Ascending aorta (tissue), 2 donors: ENCODE data around the gene ZNRF4. TPM values are rescaled to one million over a fixed set of nuclear protein-coding genes. Genes with fewer than 3 reads are reported as not detected.

Source experiments
- DNase-seq, 2 donors: peaks; one replicate each; pipeline ENCODE4 v3.0.0-alpha.2; 2019; ENCODE audit warnings: low spot score in 2 of 2
- H3K27ac ChIP-seq, 2 donors: fragments of 200-600 bp; sonication (generic); one replicate each; pipeline ENCODE4 v1.5.1; 2016 to 2017; ENCODE audit warnings: mild to moderate bottlenecking in 1 of 2
- H3K27me3 ChIP-seq: fragments of 200-600 bp; sonication (generic); one replicate; pipeline ENCODE4 v1.5.1; 2017
- H3K36me3 ChIP-seq, 2 donors: fragments of 200-600 bp; sonication (generic); one replicate each; pipeline ENCODE4 v1.5.1; 2016
- H3K4me1 ChIP-seq, 2 donors: fragments of 200-600 bp; sonication (generic); one replicate each; pipeline ENCODE4 v1.5.1; 2016 to 2017; ENCODE audit warnings: mild to moderate bottlenecking in 1 of 2
- H3K4me3 ChIP-seq, 2 donors: fragments of 200-600 bp; sonication (generic); one replicate each; pipeline ENCODE4 v1.5.1; 2016 to 2017; ENCODE audit warnings: mild to moderate bottlenecking in 1 of 2
- H3K9me3 ChIP-seq, 2 donors: fragments of 200-600 bp; sonication (generic); one replicate each; pipeline ENCODE4 v1.5.1; 2016
- intact Hi-C: fragments of 100-400 bp; cut with DNase I; formaldehyde crosslinking; loops from one replicate; pipeline ENCODE4 v1.15.1; 2023
- total RNA-seq: library from RNA; depleted of rRNA; stranded (reverse); fragments of >200 nt; gene quantifications from one replicate; pipeline ENCODE4 v1.1.0, GENCODE V29; 2016
- TF ChIP-seq, protein P1 (sequence below), 3 experiments: fragments of 200-600 bp in 2 of 3; fragments of 450-650 bp in 1 of 3; sonication (generic) in 2 of 3; IDR thresholded peaks; one replicate each; pipeline ENCODE4 v1.5.1; 2016 to 2019; ENCODE audit warnings: antibody characterized with exemption in 3 of 3, mild to moderate bottlenecking in 1 of 3, moderate library complexity in 1 of 3

The ZNRF4 gene
- total RNA-seq, 1 donor from 2014 or later: not detected

DNA sequence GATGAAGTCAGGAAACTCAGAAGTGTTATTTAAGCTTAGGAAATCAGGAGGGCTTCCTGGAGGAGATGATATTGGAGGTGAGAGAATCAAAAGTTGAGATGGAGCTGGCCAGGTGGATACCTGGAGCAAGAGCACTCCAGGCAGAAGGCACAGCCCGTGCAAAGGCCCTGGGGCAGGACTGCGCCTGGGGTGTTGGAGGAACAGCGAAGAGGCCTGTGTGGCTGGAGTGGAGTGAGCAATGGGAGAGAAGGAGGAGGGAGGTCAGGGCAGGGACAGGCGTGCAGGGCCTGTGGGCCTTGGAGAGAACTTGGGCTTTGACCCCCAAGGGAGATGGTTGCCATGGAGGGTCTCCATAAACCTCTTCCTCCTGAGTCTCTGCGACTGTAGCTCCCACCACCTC lies 42.1 kb downstream of the ZNRF4 start:
- Histone ChIP-seq H3K36me3 (no peaks in the 10 kb centered on the region), H3K27ac (no peak overlapping the region), H3K27me3 (no peaks in the 10 kb centered on the region), H3K4me1 (no peaks in the 10 kb centered on the region), H3K9me3 (peaks cover 9 to 10% of the 10 kb centered on the region in 2 donors), H3K4me3 (no peak overlapping the region)
- TF ChIP-seq, protein P1, sequence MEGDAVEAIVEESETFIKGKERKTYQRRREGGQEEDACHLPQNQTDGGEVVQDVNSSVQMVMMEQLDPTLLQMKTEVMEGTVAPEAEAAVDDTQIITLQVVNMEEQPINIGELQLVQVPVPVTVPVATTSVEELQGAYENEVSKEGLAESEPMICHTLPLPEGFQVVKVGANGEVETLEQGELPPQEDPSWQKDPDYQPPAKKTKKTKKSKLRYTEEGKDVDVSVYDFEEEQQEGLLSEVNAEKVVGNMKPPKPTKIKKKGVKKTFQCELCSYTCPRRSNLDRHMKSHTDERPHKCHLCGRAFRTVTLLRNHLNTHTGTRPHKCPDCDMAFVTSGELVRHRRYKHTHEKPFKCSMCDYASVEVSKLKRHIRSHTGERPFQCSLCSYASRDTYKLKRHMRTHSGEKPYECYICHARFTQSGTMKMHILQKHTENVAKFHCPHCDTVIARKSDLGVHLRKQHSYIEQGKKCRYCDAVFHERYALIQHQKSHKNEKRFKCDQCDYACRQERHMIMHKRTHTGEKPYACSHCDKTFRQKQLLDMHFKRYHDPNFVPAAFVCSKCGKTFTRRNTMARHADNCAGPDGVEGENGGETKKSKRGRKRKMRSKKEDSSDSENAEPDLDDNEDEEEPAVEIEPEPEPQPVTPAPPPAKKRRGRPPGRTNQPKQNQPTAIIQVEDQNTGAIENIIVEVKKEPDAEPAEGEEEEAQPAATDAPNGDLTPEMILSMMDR (IDR thresholded peaks at IDR 0.05): no peak
- intact Hi-C loops: no loop called here
- no peak for DNase-seq

DNA sequence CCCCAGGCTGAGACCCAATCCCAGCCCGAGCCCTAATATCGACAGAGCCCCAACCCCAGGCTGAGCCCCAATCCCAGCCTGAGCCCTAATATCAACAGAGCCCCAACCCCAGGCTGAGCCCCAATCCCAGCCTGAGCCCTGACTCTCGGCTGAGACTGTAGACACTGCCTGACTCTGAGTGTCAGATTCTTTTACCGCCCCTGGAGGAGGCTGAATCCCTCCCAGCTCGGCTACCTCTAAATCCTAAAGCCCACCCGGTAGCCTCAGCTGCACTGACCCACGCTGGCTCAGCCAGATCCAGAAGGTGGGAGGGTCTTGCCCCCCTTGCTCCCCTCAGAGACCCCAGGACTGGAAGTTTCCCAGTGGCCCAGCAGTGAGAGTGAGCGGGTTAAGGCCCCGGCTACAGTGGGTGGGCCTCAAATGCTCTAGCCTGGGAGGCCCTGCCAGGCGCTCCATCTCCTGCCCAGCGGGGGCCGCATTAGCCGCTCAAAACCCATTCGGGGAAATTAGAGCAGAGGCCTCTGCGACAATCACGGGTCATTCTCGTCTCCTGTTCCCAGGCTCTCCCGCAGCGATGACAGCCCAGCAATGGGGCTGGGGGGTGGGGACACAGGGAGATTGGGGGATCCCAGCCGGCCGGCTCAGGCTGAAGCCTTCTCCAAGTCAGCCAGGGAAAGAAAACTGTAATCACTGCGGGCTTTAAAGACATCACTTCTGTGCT lies 43.8 kb downstream of the ZNRF4 start:
- intact Hi-C loops: no loop called here
- Histone ChIP-seq H3K9me3 (peaks cover 9 to 21% of the 10 kb centered on the region in 2 donors), H3K4me1 (no peaks in the 10 kb centered on the region), H3K27ac (no peak overlapping the region), H3K4me3 (no peak overlapping the region), H3K27me3 (no peaks in the 10 kb centered on the region), H3K36me3 (no peaks in the 10 kb centered on the region)
- no peak for DNase-seq
- TF ChIP-seq, protein P1 (IDR thresholded peaks at IDR 0.05): no peak

DNA sequence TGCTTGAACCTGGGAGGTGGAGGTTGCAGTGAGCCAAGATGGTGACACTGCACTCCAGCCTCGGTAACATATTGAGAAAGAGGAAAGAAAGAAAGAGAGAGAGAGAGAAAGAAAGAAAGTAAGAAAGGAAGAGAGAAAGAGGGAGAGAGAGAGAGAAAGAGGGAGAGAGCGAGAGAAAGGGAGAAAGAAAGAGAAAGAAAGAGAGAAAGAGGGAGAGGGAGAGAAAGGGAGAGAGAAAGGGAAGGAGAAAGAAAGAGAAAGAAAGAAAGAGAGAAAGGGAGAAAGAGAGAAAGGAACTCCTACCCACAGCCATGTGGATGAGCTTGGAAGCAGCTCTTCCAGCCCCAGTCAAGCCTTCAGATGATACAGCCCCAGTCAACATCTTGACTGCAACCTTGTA lies 46.7 kb downstream of the ZNRF4 start:
- intact Hi-C loops: no loop called here
- Histone ChIP-seq H3K4me1 (no peaks in the 10 kb centered on the region), H3K4me3 (no peak overlapping the region), H3K27me3 (no peaks in the 10 kb centered on the region), H3K36me3 (no peaks in the 10 kb centered on the region), H3K27ac (no peak overlapping the region), H3K9me3 (peaks cover 9 to 27% of the 10 kb centered on the region in 2 donors)
- TF ChIP-seq, protein P1 (IDR thresholded peaks at IDR 0.05): no peak
- no peak for DNase-seq

DNA sequence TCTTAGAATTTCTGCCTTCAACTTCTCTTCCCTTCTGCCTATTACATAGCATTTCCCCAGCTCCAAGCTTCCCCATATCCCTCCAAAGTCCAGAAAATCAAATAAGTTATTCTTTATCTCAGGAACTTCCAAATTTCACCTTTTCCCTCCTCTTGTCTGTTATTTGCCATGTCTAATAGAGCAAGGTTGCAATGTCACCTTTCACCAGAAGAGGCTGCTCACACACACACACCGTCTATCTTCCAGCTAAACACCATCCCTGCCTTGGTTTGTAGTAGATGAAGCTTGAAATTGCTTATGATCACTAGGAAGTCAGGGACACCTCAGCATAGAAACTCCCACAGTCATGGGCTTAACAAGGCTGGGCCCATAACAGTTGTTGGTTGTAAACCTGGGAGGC lies 48.4 kb downstream of the ZNRF4 start:
- no peaks in the 10 kb centered on the region for H3K27me3 ChIP-seq
- TF ChIP-seq, protein P1 (IDR thresholded peaks at IDR 0.05): no peak
- H3K27ac ChIP-seq: no peak overlapping the region
- H3K4me1 ChIP-seq: no peaks in the 10 kb centered on the region
- DNase-seq: no peak
- H3K4me3 ChIP-seq: no peak overlapping the region
- intact Hi-C loops: no loop called here
- H3K9me3 ChIP-seq: peaks cover 9 to 27% of the 10 kb centered on the region in 2 donors
- H3K36me3 ChIP-seq: no peaks in the 10 kb centered on the region

DNA sequence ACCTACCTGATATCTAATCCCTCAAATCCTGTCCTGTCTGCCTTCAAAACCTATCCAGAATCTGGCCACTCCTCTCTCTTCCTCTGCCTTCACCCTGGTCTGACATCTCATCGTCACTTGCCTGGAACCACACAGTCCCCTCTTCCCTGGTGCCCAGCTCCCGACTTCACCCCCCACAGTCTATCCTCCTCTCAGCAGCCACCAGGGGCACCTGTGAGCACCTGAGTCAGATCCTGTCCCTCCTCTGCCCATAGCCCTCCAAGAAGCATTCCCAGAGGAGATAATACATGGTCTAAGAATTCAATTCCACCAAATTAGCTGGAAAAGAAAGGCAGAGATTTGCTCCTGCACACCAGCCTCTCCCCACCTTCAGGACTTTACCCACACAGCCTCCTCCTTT lies 48.9 kb downstream of the ZNRF4 start:
- intact Hi-C loops: no loop called here
- DNase-seq: no peak
- H3K4me1 ChIP-seq: no peaks in the 10 kb centered on the region
- no peaks in the 10 kb centered on the region for H3K27me3 ChIP-seq
- H3K27ac ChIP-seq: no peak overlapping the region
- H3K9me3 ChIP-seq: peaks cover 9 to 27% of the 10 kb centered on the region in 2 donors
- no peak overlapping the region for H3K4me3 ChIP-seq
- H3K36me3 ChIP-seq: no peaks in the 10 kb centered on the region
- TF ChIP-seq, protein P1 (IDR thresholded peaks at IDR 0.05): no peak

Other genes with a start within 250 kb of the ZNRF4 start
- gene PTPRS, start 114.6 kb upstream of the ZNRF4 start, total RNA-seq: 517 TPM
- not detected for gene TINCR, start 112.5 kb downstream of the ZNRF4 start, total RNA-seq
- gene SAFB2, start 167.4 kb downstream of the ZNRF4 start, total RNA-seq: 10.7 TPM
- gene SAFB, start 167.7 kb downstream of the ZNRF4 start, total RNA-seq: 114 TPM
- 75.6 TPM for gene MICOS13, start 225.1 kb downstream of the ZNRF4 start, total RNA-seq
- 116 TPM for gene HSD11B1L, start 225.6 kb downstream of the ZNRF4 start, total RNA-seq
- 885 TPM for gene RPL36, start 234.9 kb downstream of the ZNRF4 start, total RNA-seq